ENCODE data around the gene KRTAP10-1. TPM values are rescaled to one million over a fixed set of nuclear protein-coding genes. Genes with fewer than 3 reads are reported as not detected.

Gene KRTAP10-1
- total RNA-seq, 1 experiment from 2014 or later: not detected

- H4K20me1 ChIP-seq (ENCODE audit: control insufficient read depth, insufficient read depth, insufficient read length): no peaks in the 10 kb centered on the region
- H2AFZ ChIP-seq (ENCODE audit: low read length): no peak overlapping the region
- Mint-ChIP-seq H3K27ac (no peak overlapping the region), H3K4me1 (peaks cover 4 to 8% of the 10 kb centered on the region in 2 experiments; a peak in 2 of 4 replicates), H3K27me3 (ENCODE audit: low read depth) (peaks cover 12% of the 10 kb centered on the region), H3K4me3 (no peak overlapping the region), H3K9me3 (no peaks in the 10 kb centered on the region), H3K36me3 (ENCODE audit: insufficient read depth in 1 of 3, low read depth in 3 of 3) (peaks cover 2 to 8% (median 4%) of the 10 kb centered on the region in 3 experiments; a peak in 4 of 7 replicates)
- no peak overlapping the region for H3K4me2 ChIP-seq (ENCODE audit: insufficient read depth, insufficient read length, low read length)
- H3K23ac ChIP-seq (ENCODE audit: insufficient read length, low read depth, low read length): no peak overlapping the region
- no peaks in the 10 kb centered on the region for H3K4me1 ChIP-seq (ENCODE audit: insufficient read depth, low read length)
- H3K27me3 ChIP-seq (ENCODE audit: insufficient read depth, low read length): no peaks in the 10 kb centered on the region
- H2AK5ac ChIP-seq (ENCODE audit: insufficient read length, low read length): no peak overlapping the region
- H2BK5ac ChIP-seq (ENCODE audit: insufficient read length, low read length): no peak overlapping the region
- no peak overlapping the region for H3K9ac ChIP-seq (ENCODE audit: extremely low read depth, insufficient read length, low read length)
- H4K91ac ChIP-seq (ENCODE audit: insufficient read length, low read depth, low read length): no peak overlapping the region
- H4K8ac ChIP-seq (replicated peaks; ENCODE audit: insufficient read length, low read depth, low read length): no peak overlapping the region
- H3K23me2 ChIP-seq (ENCODE audit: insufficient read length, low read depth, low read length, poor library complexity, severe bottlenecking): no peaks in the 10 kb centered on the region
- no peaks in the 10 kb centered on the region for H3K9me3 ChIP-seq (ENCODE audit: control insufficient read depth, low read depth, low read length)
- no peaks in the 10 kb centered on the region for H3K79me2 ChIP-seq (ENCODE audit: insufficient read depth, low read length)
- H3K79me1 ChIP-seq (ENCODE audit: insufficient read depth, low read depth, low read length, poor library complexity, severe bottlenecking): no peaks in the 10 kb centered on the region
- H2BK12ac ChIP-seq (ENCODE audit: insufficient read length, low read depth, low read length): no peak overlapping the region
- no peak overlapping the region for H2BK20ac ChIP-seq (ENCODE audit: low read depth, low read length, poor library complexity, severe bottlenecking)
- no peak overlapping the region for H3K27ac ChIP-seq (ENCODE audit: insufficient read length, low read depth, low read length)
- H4K5ac ChIP-seq (ENCODE audit: insufficient read length, low read depth, low read length): no peak overlapping the region
- no peak for DNase-seq
- H3K14ac ChIP-seq (ENCODE audit: insufficient read depth, low read length): no peak overlapping the region
- H2BK120ac ChIP-seq (ENCODE audit: low read depth, low read length, poor library complexity, severe bottlenecking): no peak overlapping the region
- no peak overlapping the region for H3T11ph ChIP-seq (ENCODE audit: low read length)
- no peak for TF ChIP-seq CTCF (conservative IDR thresholded peaks at IDR 0.05)
- no CpG with 5 or more reads among the region's 13 CpGs for WGBS (ENCODE audit: extremely low coverage, insufficient read length, low lambda C conversion rate)
- H3K56ac ChIP-seq (ENCODE audit: insufficient read length, low read depth, low read length): no peak overlapping the region
- H2BK15ac ChIP-seq (ENCODE audit: low read depth, low read length): no peak overlapping the region
- H3K4ac ChIP-seq (ENCODE audit: low read depth, low read length): no peak overlapping the region
- H3K18ac ChIP-seq (ENCODE audit: insufficient read length, low read depth, low read length): no peak overlapping the region
Observed at GRCh38 chr21:44516342-44516741, 23.7 kb downstream of the KRTAP10-1 start.
